ENCODE results near the gene DDX41.

DDX41 gene

DNA sequence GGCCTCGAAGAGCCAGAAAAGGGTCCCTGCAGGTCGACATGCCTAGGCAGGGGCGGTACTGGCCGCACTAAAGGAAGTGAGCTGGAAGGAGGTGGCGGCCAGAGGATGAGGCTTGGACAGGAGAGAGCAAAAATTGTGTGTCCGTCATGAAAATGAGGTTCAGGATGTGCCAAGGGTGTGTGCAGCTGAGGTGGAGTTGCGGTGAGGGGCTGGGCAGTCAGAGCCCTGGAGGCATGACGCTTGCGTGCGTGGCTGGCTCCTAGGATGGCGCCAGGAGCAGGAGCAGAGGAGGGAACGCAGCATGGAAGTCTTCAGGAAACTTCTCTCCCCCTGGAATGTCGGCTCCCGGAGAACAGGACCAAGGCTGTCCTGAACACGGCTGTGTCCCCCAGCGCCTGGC is 13.9 kb downstream of the DDX41 start:
- no peak overlapping the region for H3K27ac ChIP-seq
- no peak overlapping the region for H3K4me3 ChIP-seq

DNA sequence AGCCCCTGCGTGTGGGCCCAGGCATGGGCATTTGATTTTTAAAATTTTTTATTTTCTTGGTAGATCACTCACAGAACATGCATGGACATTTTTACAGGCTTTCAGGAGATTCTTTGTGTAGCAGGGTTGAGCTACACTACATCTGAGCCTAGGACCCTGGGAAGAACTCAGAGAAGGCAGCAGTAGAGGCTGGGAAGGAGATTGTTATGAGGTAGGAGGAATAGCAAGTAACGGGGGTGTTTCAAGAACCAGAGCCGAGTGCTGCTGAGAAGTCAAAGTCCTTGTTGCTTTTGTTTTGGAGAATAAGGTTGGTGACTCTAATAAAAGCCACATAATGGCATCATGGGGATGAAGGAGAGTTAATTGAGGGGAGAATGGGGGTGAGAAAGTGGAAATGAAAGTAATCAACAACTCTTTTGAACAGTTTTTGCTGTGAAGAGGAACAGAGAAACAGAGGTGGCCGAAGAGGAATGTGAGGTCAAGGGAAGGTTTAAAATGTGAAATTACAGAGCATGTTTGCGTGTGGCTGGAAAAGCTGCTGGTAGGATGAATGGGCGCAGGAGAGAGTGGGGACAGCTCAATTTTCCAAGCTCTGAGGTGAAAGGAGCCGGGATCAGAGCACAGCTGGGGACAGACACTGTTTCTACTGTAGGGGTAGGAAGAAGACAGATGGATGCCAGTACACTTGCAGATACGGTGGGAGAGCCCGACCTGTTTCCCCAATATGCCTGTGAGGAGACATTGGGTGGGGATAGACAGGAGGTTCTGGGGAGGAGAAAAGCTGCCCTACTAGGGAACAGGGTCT is 14.7 kb downstream of the DDX41 start:
- no peak overlapping the region for H3K27ac ChIP-seq

DNA sequence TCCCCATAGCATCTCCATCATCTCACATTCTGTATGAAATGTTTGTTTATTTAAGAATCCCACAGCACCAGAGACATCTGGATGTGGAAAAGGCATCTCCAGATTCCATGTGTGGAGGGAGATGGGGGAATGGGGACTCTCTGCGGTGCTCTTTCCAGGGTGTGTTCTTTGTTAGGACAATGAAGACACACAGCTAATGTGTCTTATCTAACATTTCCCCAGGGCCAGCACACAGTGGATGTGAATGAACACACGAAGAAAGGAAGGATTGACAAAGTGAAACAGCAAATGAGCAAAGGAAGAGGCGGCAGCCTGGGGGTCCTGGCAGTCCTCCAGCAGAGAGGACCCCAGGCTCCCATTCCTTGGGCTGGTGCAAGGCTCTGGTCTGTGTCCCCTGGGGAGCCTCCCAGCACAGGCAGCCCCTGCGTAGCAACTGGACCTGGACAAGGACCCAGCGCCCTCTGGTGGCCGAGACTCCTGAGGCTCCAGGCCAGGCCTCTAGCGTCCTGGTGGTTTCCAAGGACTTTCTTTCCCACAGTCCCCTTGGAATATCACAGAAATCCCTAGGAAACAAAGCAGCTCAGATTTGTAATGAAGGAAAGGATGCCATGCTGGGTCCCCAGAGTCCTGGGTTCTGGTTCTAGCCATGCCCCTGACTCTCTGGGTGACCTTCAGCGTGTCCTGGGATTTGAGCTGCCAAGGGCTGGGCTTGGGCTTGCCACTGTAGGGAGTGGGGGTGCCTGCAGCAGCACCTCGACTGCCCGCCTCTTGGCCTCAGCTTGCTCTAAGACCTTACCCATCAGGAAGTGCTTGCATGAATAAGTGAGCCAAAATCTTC is 15.9 kb downstream of the DDX41 start:
- Histone ChIP-seq H3K4me3 (no peak overlapping the region), H3K27ac (peak overlapping the region in 1 of 21 experiments; percentile 30)

More for the DNA sequence above, 14.7 kb downstream of the DDX41 start:
- no peak overlapping the region for H3K4me3 ChIP-seq

DNA sequence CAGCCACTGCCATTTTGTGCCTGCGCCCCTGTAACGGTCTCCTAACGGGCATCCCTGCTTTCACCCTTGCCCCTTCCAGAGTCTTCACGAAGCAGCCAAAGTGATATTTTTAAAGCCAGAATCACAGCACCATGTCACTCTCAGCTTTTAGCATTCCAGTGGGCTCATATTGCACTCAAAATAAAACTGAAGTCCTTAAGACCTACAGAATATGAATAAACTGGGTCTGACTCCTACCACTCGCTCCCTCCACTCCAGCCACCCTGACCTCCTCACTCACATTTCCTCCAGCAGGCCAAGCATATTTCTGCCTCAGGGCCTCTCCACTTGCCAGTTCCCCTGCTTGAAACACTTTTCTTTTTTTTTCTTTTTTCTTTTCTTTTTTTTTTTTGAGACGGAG is 16.9 kb downstream of the DDX41 start:
- H3K27ac ChIP-seq, result no peak overlapping the region
- H3K4me3 ChIP-seq, result no peak overlapping the region

- H3K27ac ChIP-seq, result peak overlapping the region in 15 of 21 experiments; percentile 1 to 96 (median 88)
Observed at GRCh38 chr5:177498013-177498787, 18.6 kb downstream of the DDX41 start.

DNA sequence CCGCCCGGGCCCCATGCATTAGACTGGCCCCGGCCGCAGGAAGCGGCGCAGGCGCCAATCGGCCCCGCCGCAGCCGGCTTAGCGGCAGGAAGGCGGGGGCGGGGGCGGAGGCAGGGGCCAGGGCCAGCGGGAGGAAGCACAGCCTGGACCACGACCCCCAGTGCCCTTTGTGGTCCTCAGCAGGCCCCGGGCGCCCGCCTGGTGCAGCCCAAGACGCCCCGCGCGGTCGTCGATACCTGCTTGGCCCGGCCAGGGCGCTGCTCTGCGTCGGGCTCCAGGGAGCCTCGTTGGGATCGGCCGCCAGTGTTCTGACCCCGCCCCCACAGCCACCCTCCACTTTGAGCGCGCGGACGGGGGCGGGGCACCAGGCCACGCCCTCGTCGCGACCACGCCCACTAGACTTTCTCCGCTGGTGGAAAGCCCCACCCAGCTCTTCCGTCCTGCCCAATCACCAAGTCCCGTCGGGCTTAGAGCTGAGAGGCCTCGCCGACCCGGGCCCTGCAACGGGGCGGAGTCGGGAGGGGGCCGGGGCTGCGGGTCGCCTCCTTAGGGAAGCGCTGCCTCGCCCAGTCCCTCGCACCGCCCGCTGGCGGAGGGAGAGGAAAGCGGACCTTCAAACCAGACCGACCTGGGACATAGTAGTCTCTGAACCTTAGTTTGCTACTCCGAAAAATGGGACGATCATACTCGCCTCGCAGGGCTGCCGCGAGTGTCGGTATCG is 19.3 kb downstream of the DDX41 start, which contains the start of gene PDLIM7:
PDLIM7 (minus strand) TSS at position 313 of the 721 bp plus-strand sequence. CDS start 1,092 bp downstream, outside the sequence.
- H3K4me3 ChIP-seq, result peak within 1 kb of the TSS; percentile 60 to 79 (median 71)
- H3K27ac ChIP-seq, result peak within 1 kb of the TSS; percentile 78 to 96 (median 86)

More at GRCh38 chr5:177498013-177498787, 18.6 kb downstream of the DDX41 start:
- peak overlapping the region; percentile 60 to 79 (median 71) for H3K4me3 ChIP-seq

DNA sequence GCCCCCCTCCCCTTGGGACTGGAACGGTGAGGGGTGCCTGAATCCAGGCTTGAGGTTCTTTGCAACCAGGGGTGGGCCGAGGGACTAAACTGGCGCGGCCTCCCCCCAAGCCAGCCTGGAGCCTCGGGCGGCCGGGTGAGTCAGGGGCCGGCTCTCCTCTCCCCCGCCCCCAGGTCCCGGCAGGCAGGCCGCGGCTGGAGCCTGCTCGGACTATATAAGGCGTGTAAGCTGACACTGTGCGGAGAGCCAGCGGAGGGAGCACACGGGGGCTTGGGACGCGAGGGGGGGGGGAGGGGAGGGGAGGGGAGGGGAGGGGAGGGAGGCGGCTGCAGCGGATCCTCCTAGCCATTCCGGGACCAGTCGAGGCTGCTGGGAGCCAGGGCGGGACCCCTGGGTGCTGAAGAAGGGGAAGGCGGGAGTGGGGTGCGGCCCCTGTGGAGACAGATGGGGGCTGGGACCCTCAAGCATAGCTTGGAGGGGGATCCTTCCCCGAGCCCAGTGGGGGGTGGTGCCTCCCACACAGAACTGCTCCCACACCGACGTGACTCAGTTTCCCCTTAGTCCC is 20.0 kb downstream of the DDX41 start:
- Histone ChIP-seq H3K4me3 (peak overlapping the region; percentile 60 to 79 (median 71)), H3K27ac (peak overlapping the region; percentile 78 to 96 (median 86))

DNA sequence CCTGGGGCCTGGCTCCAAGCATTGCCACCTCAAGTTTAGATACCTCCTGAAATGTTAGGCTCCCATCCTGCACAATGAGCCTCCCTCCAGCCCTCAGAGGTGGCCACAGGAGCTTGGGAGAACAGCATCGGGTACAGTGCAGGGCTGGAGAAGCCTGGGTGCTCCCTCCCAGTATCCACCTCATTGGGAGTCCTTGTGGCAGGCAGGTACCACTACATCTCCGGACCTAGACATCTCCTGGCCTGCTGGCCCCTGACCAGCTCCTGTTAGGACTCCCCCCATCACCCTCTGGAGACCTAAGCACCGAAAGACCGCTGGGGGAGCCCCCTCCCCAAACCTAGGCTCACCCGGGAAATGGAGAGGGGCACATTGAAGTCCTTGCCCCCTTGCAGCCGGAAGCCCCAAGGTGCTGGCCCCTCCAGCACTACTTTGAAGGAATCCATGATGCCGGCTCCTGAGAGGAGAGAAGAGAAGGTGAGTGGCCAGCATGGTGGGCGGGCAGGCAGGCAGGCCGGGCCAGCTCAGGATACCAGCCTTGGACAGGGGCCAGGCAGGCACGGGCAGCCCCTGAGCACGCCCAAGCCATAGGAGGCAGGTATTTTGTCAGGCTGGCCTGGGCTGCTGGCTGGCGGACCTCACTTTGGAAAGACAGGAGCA is 20.6 kb downstream of the DDX41 start:
- peak overlapping the region in 20 of 21 experiments; percentile 78 to 96 (median 87) for H3K27ac ChIP-seq
- H3K4me3 ChIP-seq, result peak overlapping the region; percentile 60 to 79 (median 71)

DNA sequence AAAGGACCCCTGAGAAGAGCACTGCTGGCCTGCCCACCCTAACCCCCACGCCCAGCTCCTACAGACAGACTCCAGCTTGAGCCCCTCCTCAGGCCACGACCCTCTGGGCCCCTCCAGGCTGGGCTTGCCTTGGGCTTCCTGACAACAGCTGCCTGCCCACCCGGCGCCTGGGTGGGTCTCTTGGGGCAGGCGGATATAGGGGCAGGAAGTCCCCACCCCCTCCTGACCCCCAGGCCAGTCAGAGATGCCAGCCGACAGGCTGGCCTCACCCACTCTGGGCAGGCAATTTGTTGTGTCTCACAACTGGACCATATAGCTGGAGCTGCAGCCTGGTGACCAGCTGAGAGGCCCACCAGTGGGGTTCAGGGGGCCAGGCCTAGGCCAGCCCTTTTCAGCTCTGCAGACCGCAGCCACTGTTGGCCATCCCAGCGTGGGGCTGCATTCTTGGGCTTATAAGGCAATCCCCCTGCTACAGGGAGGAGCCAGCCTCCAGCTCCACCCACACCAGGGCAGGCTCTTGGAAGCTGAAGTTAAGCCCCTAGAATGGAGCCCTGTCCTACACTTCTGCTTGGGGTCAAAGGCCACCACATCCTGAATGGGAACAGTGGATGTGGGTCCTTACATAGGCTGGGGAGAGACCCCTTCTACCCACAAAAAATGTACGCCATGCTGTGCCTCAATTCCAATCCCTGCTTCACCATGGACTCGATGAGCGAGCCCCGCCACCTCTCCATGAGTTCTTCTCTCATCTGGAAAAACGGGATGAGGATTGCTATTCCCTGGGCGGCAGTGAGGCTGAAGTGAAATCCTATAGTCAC is 21.3 kb downstream of the DDX41 start:
- H3K27ac ChIP-seq, result peak overlapping the region in 20 of 21 experiments; percentile 3 to 96 (median 87)
- peak overlapping the region in 4 of 7 experiments; percentile 60 to 73 (median 68) for H3K4me3 ChIP-seq

DNA sequence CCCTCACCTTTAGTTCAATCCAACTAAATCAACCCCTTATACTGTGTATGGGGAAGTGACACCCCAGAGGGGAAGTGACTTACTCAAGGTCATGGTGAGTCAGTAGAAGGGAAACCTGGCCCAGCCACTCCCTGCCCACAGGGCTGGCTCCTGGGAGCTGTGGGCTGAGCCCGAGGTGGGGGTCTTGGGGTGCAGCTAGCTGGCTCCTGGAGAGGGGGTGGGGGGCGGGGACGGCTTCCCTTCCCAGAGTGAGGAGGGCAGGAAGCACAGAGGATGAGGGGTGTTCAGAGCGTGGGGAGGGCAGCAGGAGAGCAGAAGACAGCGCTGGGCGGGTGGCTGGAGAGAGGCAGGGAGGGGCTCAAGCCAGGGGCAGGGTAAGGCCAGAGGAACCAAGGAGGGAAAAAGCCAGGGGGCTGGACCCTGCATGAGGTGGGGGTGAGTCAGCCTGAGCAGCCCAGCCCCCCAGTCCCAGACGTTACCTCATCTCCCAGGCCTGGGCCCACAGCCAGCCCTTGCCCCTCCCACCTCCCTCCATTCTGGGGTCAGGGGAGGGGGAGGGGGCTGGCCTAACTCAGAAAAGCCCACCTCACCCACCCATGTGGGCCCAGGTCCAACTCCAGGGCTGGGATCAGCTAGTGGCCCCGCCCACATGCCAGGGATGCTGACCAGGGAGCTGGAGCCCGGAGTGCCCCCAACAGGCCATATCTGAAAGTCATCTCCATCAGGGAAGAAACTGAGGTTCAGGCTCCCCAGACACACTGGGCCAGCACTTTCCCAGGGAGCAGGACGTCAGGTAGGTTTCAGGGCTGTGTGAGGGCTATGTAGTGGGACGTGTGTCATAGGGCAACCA is 22.2 kb downstream of the DDX41 start:
- peak overlapping the region in 2 of 7 experiments; percentile 64 to 71 for H3K4me3 ChIP-seq
- peak overlapping the region in 20 of 21 experiments; percentile 18 to 96 (median 85) for H3K27ac ChIP-seq

GRCh38 chr5:177493795-177494345 is 22.9 kb downstream of the DDX41 start:
- H3K27ac ChIP-seq, result peak overlapping the region in 20 of 21 experiments; percentile 18 to 96 (median 85)
- no peak overlapping the region for H3K4me3 ChIP-seq

DNA sequence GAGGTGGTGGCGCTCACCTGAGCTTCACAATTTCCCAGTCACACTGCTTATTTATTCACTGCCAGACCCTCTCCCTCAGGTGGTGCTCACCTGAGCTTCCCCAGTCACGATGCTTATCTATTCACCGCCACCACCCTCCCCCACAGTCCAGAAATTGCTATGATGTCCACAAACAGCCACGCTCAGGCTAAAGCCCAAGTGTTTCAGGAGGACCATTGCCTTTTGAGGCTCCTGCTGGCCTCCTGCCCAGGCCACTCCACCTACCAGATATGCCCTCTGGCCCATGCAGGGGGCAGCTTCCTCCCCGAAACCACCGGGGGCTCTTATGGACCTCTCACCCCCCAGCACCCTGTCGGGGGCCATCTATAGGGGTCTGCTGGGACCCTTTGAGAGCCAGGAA is 23.9 kb downstream of the DDX41 start:
- peak overlapping the region in 7 of 21 experiments; percentile 10 to 88 (median 32) for H3K27ac ChIP-seq

DNA sequence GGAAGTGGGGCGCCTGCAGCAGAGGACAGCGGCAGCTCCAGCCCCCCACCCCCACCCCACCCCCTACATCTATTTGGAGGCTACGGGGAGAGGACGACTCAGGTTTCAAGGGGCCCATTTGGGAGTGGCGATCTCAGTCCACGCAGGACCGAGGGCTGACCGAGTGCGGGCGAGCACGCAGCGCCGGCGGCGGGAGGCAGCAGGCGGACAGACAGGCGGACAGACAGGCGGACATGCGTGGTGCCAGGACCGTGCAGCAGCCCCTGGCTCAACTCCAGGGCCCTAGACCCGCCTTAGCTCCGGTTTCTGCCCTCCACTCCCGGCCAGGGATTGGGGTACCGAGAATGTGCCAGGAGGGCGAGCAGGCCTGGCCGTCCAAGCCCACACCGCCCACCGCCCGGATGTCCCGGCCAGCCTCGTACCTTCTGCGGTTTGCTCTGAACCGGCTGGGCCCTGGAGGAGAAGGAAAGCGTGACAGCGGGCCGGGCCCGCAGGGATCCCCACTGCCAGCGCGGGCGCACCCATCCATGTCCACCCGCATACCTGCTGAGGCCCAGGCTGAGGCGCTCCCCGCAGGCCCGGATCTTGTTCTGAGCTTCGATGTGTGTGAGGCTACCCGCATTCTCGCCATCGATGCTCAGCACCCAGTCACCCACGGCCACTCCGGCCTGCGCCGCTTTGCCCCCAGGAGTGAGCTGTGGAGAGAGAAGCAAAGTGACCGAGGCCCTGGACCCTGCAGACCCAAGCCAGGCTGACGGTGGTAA is 24.6 kb downstream of the DDX41 start:
- peak overlapping the region in 1 of 21 experiments; percentile 6 for H3K27ac ChIP-seq

More for the DNA sequence above, 23.9 kb downstream of the DDX41 start:
- H3K4me3 ChIP-seq, result no peak overlapping the region

GRCh38 chr5:177491429-177491945 is 25.3 kb downstream of the DDX41 start:
- Histone ChIP-seq H3K27ac (peak overlapping the region in 1 of 21 experiments; percentile 6), H3K4me3 (no peak overlapping the region)

More for the DNA sequence above, 24.6 kb downstream of the DDX41 start:
- no peak overlapping the region for H3K4me3 ChIP-seq

DNA sequence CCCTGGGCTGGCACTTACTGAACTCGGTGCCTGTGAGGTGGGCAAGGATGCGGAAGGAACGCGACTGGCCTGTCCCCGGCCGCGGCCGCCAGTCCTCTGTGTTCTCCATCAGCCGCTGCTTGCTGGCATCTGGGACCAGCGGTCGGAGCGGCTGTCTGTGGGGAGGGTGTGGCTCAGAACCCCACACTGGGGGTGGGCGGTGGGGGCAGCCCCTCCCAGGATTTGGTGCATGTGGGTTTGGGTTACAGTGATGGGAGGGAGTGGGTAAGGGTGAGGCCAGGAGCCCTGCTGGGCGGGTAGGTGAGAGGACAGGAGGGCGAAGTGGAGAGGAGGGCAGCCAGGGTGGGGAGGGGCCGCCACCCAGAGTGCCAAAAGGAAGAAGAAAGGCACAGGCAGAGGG is 25.8 kb downstream of the DDX41 start:
- H3K27ac ChIP-seq, result no peak overlapping the region
- H3K4me3 ChIP-seq, result no peak overlapping the region
